Fibroblast of gingiva (primary cell): ENCODE data around the gene PNPLA8.

Experiments used
- DNase-seq: peaks from one replicate; pipeline ENCODE4 v3.0.0-alpha.2; 2011; ENCODE audit warnings: low read depth

Gene PNPLA8

DNA sequence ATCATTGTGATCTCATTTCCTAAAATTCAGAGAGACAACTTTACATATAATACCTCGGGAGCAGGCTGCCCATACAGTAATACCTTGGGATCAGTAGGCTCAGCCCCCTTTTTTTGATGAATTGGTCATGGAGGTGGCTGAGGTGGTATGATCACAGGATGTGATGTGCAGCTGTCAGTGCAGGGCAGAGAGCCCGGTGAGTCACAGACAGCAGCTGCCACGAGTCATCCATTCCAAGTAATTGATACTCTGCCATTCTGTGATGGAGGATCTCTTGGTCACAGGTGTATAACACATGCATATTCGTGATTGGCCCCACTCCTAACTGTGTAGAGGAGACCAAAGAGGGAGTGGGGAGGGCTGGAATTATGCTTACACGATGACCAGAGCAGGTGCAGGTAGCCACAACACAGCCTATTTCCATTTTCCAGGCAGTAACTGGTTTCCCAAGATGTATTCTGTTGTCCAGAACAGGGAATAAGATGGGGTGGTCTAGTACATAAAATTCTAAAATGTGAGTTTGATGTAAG lies 83.8 kb downstream of the PNPLA8 start:
- no peak for DNase-seq

DNA sequence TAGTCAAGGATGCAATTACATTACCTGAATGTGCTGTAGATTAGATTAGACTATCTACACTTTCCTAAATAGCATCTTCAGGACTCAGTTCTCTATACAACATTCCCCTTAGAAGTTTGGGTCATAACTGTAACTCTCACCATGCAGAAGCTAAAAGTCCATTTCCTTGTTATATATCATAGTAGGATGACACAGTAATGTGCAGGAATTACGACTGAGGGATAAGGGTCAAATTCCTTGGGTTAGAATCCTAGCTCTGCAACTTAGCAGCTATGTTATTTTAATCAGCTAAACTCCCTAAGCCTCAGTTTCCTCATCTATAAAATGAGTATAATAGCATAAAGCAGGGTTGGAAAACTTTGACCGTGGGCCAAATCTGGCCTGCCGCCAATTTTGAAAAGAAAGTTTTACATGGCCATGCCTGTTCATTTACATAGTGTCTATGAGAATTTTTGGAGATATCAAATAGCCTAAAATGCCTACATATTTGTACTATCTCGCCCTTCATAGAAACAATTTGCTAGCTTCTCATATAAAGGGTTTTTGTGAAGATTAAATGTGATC lies 84.5 kb downstream of the PNPLA8 start:
- no peak for DNase-seq

DNA sequence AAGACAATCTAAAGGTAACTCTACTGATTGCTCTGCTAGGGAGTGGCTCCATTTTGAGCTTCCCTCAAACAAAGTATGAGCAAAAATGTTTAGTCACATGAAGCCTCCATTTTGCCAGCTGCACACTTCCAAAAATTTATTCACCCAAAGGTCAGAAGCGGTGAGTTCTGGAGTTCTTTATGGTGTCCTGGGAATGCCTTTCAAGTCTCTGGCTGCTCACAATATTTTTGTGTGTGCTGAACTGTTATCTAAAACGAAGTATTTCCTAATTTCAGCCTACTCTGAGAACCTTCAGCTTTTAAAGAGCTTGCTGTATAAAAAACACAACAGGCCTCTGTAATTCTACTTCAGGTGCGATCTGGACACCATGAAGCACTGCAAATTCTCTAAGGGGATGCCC lies 85.3 kb downstream of the PNPLA8 start:
- no peak for DNase-seq

DNA sequence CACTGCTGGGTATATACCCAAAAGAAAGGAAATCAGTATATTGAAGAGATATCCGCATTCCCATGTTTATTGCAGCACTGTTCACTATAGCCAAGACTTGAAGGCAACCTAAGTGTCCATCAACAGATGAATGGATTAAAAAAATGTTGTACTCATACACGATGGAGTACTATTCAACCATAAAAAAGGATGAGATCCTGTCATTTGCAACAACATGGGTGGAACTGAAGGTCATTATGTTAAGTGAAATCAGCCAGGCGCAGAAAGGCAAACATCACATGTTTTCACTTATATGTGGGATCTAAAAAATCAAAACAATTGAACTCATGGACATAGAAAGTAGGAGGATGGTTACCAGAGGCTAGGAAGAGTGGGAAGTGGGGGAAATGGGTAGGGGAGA lies 89.0 kb downstream of the PNPLA8 start:
- DNase-seq = no peak

DNA sequence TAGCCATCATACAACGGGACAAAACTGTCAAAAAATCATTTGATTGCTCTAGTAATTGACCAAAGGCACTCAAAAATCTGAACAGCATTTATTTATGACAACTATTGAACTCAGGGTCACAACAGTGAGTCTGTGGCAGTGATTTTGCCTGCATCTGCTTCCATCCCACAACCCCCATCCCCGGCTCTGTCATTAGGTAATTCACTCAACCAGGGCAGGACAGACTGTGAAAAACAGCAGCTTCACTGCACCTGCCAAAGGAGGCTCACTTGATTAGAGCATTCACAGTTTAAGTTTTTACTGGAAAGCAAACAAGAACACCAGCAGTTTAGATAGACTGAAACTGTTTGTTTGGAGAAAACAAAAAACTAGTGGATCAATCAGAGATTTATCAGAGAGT lies 91.9 kb downstream of the PNPLA8 start:
- no peak for DNase-seq

DNA sequence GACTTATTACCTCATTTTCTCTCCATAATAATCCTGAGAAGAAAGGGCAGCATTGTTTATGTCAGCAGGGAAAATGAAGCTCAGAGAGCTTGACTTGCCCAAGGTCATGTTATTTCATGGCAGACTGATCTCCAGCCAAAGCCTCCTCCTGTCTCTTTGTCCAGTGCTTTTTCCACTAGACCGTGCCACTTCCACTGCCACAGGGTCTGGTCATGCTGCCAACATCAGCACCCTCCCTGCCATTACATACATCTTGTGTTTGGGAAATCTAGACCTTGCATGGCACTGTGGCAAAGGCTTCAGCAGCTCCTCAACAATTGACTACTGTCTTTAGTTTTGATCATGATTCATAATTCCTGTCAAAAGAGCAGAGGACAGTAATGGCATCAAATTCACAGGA lies 94.8 kb downstream of the PNPLA8 start:
- no peak for DNase-seq

DNA sequence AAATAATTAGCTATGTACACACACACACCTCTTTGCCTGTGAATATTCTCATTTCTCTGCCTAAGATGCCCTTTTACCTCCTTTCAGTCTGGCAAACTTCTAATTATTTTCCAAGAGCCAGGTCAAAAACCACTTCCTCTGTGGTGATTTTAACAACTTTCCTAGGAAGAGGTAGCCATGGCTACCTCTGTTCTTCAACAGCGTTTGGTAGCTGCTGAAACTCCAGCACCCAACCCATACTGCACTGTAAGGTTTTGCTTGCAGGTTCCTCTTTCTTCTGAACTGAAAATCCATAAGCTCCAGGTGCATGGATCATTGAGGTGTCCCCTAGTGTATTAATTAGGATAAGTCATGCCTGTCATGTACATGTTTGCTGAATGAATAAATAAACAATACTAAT lies 95.3 kb downstream of the PNPLA8 start:
- no peak for DNase-seq

DNA sequence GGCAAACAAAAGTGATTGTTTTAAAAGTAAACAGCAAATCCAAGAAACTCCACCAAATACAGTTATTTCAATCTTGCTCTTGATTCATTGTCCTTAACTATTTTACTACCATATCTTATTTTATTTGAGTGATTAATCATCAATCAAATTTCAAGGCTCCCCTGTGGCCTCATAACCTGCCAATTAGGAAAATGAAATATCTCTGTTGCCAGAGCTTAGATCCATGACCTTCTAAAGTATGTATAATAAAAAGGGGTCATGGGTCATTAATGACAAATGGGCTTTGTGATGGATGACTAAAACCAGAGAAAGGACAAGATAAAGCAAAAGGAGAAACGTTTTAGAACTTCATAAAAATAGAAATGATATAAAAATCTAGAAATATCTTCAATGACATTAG lies 98.2 kb downstream of the PNPLA8 start:
- no peak for DNase-seq

DNA sequence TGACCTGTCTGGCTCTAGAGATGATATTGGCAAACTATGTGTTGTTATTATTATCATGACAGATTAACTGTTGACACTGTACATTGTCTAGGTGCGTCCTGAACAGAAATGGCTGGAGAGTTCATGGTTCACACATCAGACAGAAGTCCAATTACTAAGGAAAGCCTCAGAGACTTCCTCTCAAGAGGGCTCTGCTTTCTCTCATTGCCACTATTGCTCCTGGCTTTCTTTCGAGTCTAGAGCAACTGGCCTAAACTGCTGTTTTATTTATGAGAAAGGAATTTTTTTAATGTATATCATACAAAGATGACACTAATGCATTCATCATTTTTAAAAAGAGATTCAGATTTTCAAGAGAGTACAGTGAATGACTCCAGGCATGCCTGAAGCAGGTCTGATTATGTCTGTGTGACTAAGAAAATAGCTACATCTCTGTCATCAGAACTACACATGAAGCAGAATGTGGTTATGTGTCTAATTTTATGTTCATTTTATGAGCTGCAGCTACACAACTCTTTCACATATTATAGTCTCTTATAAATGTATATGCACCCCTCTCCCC lies 100.1 kb downstream of the PNPLA8 start:
- DNase-seq = no peak

DNA sequence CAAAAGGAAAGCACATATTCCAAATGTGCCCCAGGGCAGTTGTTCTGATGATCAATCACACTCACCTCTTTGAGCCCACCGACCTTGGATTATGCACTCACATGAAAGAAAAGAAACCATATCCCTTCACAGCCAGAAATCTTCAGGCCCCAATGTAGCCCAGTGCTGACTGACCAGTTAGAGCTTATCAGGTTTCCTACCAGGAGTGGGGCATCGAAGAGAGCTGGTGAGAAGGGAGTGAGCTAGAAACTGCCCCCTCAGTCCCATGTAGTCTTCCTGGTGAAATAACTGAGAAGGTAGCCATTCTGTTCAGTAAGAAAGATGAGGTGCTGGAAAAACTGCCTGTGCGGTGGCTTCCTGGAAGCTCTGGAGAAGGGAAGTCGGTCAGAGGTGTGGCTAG lies 101.9 kb downstream of the PNPLA8 start:
- no peak for DNase-seq

DNA sequence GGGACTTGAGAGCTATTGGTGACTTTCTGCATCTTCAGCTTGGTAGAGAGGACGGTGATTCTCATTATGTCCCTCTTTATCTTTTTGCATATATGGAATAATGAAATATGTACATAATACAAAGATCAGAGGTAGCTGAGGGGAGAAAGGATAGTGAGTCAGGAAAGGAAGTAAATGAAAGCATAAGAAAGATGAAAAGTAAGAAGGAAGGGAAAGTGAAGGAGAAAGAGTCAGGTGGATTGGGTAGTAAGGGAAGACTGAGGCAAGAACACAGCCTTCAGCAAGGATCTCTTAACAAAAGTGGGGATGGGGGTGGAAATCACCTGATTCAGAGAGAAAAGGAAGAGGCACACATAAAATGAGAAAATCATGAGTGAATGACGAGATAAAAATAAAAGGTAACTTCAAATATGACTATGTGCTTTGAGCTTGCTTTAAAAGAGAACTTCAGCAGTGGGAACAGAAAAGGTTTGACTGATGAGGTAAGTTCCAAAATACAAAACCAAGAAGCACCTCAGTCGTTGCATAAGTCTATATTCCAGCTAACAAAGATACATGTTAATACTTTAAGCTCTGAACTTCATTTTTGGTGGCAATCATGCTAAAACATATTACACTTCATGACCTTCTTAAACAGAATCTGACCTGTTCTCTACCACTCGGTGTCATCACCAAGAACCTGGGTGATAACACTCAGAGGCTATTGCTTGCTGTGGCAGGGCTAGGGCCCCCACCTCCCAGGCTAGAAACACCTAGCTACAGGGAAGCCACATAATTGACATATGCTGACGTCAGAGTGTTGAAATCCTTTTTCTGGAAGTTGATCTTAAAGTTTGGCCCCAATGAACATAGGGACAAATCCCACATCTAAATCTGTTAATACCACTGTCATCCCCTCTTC lies 102.6 kb downstream of the PNPLA8 start:
- DNase-seq = no peak

DNA sequence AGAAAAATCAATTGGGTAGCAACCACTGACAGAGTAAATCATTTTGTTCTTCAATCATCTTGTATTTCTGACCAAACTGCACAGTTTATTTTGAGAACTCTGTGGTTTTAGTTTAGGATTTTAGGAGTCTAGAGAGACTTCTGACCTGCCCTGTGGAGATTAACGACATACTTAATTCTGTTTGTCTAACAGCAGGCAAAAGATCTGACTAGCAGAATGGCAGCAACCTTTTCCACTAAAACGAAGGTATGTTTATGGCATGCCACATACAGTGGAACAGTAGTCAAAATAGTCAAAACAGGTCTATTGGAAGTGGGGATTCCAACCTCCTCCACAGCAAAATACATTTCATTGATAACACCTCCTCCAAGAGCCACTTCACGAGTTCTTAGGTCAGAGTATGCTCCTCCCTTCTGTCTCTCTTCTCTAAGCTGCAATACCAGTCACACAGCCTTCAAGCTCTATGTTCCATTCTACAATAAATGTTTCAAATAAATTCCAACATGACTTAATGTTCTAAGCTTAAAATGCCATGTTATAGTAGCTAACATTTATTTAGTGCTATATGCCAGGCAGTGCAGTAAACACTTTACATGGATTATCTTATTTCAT lies 104.1 kb downstream of the PNPLA8 start:
- DNase-seq = no peak
